ENCODE measurements around the gene TMEM204.

TMEM204 gene

DNA sequence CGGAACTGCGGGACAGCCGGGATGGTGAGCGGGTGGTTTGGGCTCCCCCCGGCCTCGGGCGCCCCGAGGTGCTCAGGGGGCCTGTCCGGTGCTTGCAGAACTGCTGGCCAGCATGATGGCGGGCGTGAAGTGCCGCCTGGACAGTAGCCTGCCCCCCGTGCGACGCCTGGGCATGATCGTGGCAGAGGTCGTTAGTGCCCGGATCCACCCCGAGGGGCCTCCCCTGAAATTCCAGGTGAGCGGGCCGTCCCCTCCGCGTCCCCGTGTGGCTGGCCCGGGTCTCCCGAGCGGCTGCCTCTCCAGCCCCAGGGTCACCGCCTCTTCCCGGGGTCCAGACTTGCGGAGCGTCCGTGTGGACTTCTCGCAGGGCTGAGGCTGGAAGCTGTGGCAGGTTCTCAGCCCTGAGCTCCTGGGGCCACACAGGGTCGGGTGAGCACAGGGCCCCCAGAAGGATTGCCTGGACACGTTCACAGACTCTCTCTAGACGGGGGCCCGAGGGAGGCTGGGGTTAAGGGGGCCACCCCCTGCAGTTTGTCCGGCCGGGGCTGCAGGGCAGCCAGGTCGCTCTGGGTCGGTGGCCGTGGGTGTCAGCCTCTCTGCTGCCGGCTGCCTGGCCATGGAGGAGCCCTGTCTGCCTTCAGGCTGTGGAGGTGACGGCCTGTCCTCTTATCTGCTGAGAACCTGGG lies 32.9 kb upstream of the TMEM204 start:
- TF ChIP-seq, protein P1, sequence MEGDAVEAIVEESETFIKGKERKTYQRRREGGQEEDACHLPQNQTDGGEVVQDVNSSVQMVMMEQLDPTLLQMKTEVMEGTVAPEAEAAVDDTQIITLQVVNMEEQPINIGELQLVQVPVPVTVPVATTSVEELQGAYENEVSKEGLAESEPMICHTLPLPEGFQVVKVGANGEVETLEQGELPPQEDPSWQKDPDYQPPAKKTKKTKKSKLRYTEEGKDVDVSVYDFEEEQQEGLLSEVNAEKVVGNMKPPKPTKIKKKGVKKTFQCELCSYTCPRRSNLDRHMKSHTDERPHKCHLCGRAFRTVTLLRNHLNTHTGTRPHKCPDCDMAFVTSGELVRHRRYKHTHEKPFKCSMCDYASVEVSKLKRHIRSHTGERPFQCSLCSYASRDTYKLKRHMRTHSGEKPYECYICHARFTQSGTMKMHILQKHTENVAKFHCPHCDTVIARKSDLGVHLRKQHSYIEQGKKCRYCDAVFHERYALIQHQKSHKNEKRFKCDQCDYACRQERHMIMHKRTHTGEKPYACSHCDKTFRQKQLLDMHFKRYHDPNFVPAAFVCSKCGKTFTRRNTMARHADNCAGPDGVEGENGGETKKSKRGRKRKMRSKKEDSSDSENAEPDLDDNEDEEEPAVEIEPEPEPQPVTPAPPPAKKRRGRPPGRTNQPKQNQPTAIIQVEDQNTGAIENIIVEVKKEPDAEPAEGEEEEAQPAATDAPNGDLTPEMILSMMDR (conservative IDR thresholded peaks at IDR 0.05): no peak
- H3K27ac ChIP-seq: no peak overlapping the region

DNA sequence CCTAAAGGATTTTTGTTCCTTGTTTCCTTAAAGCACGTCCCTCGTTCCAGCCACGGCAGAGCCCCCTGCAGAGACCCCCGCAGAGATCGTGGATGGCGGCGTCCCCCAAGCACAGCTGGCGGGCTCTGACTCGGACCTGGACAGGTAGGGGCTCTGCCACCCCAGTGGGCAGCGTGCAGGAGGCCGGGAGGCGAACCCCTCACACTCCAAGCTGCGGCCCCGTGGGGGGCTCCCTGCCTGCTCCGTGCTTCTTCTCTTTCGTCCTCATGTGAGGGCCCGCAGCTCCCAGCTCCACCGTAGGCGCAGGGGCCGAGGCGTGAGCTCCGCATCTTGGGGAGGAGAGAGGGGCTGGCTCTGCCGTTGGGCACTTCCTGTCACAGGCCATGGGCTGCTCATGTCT lies 31.8 kb upstream of the TMEM204 start:
- H3K27ac ChIP-seq: no peak overlapping the region
- TF ChIP-seq, protein P1 (conservative IDR thresholded peaks at IDR 0.05): no peak

- TF ChIP-seq, protein P1 (conservative IDR thresholded peaks at IDR 0.05): no peak
- no peak overlapping the region for H3K27ac ChIP-seq
These were observed 31.1 kb upstream of the TMEM204 start for GRCh38 chr16:1502092-1503004.

DNA sequence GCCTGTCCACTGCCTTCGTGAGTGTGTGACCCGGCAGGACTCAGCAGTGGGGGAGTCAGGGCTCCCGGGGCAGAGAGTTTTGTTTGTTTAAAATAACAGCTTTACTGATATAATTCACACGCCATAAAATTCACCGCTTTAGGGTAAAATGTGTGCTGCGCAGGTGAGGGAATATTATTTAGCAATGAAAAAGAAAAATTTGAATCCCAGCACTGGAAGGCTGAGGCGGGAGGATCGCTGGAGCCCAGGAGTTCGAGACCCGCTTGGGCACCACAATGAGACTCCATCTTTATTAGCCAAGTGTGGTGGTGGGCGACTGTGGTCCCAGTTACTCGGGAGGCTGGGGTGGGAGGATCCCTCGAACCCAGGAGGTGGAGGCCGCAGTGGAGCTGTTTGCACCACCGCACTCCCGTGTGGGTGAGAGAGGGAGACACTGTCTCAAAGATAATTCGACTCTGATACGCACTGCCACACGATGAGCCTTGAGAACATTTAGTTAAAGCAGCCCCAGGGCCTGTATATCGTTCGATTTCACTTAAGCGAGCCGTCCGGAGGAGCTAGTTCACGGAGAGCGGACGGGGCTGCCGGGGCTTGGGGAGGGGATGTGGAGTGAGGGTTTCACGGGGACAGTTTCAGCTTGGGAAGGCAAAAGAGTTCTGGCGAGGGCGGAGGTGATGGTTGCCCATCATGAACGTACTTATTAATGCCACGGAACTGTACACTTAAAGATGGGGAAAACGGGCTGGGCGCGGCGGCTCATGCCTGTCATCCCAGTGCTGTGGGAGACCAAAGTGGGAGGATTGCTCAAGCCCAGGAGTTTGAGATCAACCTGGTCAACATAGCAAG lies 30.1 kb upstream of the TMEM204 start:
- TF ChIP-seq, protein P1 (conservative IDR thresholded peaks at IDR 0.05): no peak
- no peak overlapping the region for H3K27ac ChIP-seq

GRCh38 chr16:1505073-1505844 lies 28.2 kb upstream of the TMEM204 start:
- TF ChIP-seq, protein P1 (conservative IDR thresholded peaks at IDR 0.05): no peak
- no peak overlapping the region for H3K27ac ChIP-seq

- H3K27ac ChIP-seq: no peak overlapping the region
- TF ChIP-seq, protein P1 (conservative IDR thresholded peaks at IDR 0.05): no peak
These were observed 27.6 kb upstream of the TMEM204 start for GRCh38 chr16:1505912-1506311.

Data from VCaP (cell line).